Fibroblast of peridontal ligament (primary cell): Measurements from ENCODE around the gene PAFAH1B1.
"Not testable (repeated sequence)": the region's sequence is repeated elsewhere in the genome, so short reads cannot be mapped to it uniquely, and the experiment has no call there.

Source experiments
- DNase-seq: peaks from one replicate; pipeline ENCODE4 v3.0.0-alpha.2; 2010; ENCODE audit errors: extremely low read depth

PAFAH1B1 gene

GRCh38 chr17:2689411-2690164 lies 96.1 kb downstream of the PAFAH1B1 start:
- DNase-seq, result no peak

GRCh38 chr17:2690165-2691068 lies 97.0 kb downstream of the PAFAH1B1 start:
- no peak for DNase-seq

GRCh38 chr17:2691069-2691871 lies 97.8 kb downstream of the PAFAH1B1 start:
- DNase-seq, result no peak

- DNase-seq, result no peak
Measured at GRCh38 chr17:2691965-2692780, 98.7 kb downstream of the PAFAH1B1 start.

GRCh38 chr17:2692781-2693135 lies 99.3 kb downstream of the PAFAH1B1 start:
- DNase-seq, result no peak

GRCh38 chr17:2693561-2694380 lies 100.3 kb downstream of the PAFAH1B1 start:
- no peak for DNase-seq

- DNase-seq, result no peak
Measured at GRCh38 chr17:2694381-2695242, 101.2 kb downstream of the PAFAH1B1 start.

- DNase-seq, result no peak
Measured at GRCh38 chr17:2695243-2695960, 101.9 kb downstream of the PAFAH1B1 start.

GRCh38 chr17:2695961-2696760 lies 102.7 kb downstream of the PAFAH1B1 start:
- no peak for DNase-seq

GRCh38 chr17:2697611-2698162 lies 104.2 kb downstream of the PAFAH1B1 start:
- no peak for DNase-seq

- DNase-seq, result not testable (repeated sequence)
Measured at GRCh38 chr17:2699216-2699805, 105.9 kb downstream of the PAFAH1B1 start.

- DNase-seq, result no peak
Measured at GRCh38 chr17:2700030-2700490, 106.6 kb downstream of the PAFAH1B1 start.

- no peak for DNase-seq
Measured at GRCh38 chr17:2700491-2701141, 107.2 kb downstream of the PAFAH1B1 start.

- no peak for DNase-seq
Measured at GRCh38 chr17:2701161-2701995, 107.9 kb downstream of the PAFAH1B1 start.

- no peak for DNase-seq
Measured at GRCh38 chr17:2701996-2702741, 108.7 kb downstream of the PAFAH1B1 start.
